NCI-H2107 treated with DMSO at 0.1 percent for 48 hours (cell line): Measurements from ENCODE around the gene TRANK1.
"Not testable (repeated sequence)": the region's sequence is repeated elsewhere in the genome, so short reads cannot be mapped to it uniquely, and the experiment has no call there.

Source experiments
- DNase-seq: peaks from one replicate; lab custom pipeline; 2025; ENCODE audit not compliant: unreplicated experiment; lab: John Stamatoyannopoulos, UW

TRANK1 gene

GRCh38 chr3:36894914-36895313 lies 49.9 kb downstream of the TRANK1 start:
- no peak for DNase-seq

- DNase-seq: no peak
Observed at GRCh38 chr3:36893826-36894225, 51.0 kb downstream of the TRANK1 start.

- no peak for DNase-seq
Observed at GRCh38 chr3:36893137-36893557, 51.7 kb downstream of the TRANK1 start.

GRCh38 chr3:36892457-36893136 lies 52.3 kb downstream of the TRANK1 start:
- DNase-seq: no peak

GRCh38 chr3:36891701-36892160 lies 53.1 kb downstream of the TRANK1 start:
- no peak for DNase-seq

GRCh38 chr3:36891097-36891496 lies 53.8 kb downstream of the TRANK1 start:
- DNase-seq: not testable (repeated sequence)

GRCh38 chr3:36890261-36890660 lies 54.6 kb downstream of the TRANK1 start:
- no peak for DNase-seq

- no peak for DNase-seq
Observed at GRCh38 chr3:36881735-36882134, 63.1 kb downstream of the TRANK1 start.

GRCh38 chr3:36879842-36880241 lies 65.0 kb downstream of the TRANK1 start:
- not testable (repeated sequence) for DNase-seq

GRCh38 chr3:36877930-36878685 lies 66.7 kb downstream of the TRANK1 start:
- no peak for DNase-seq

- DNase-seq: no peak
Observed at GRCh38 chr3:36876181-36876936, 68.5 kb downstream of the TRANK1 start.

GRCh38 chr3:36875397-36875796 lies 69.5 kb downstream of the TRANK1 start:
- DNase-seq: no peak

- DNase-seq: no peak
Observed at GRCh38 chr3:36874424-36874823, 70.4 kb downstream of the TRANK1 start.

- DNase-seq: no peak
Observed at GRCh38 chr3:36871379-36872126, 73.3 kb downstream of the TRANK1 start.

- peak; percentile 36 for DNase-seq
Observed at GRCh38 chr3:36868614-36869436, 76.0 kb downstream of the TRANK1 start.

- no peak for DNase-seq
Observed at GRCh38 chr3:36867810-36868209, 77.0 kb downstream of the TRANK1 start.

- no peak for DNase-seq
Observed at GRCh38 chr3:36866368-36866767, 78.5 kb downstream of the TRANK1 start.

- DNase-seq: no peak
Observed at GRCh38 chr3:36864180-36865053, 80.4 kb downstream of the TRANK1 start.

GRCh38 chr3:36862076-36862755 lies 82.6 kb downstream of the TRANK1 start:
- DNase-seq: no peak
